NT2/D1 (cell line): ENCODE results near the gene SND1.

ENCODE experiments used
- YY1 ChIP-seq: IDR thresholded peaks from 2 replicates; pipeline ENCODE4 v1.6.1; 2011; ENCODE audit not compliant: insufficient read length, insufficient read depth
- ZNF274 ChIP-seq: IDR thresholded peaks from 2 replicates; pipeline ENCODE4 v1.6.1; 2011; ENCODE audit warnings: mild to moderate bottlenecking, low read depth, low read length

DNA sequence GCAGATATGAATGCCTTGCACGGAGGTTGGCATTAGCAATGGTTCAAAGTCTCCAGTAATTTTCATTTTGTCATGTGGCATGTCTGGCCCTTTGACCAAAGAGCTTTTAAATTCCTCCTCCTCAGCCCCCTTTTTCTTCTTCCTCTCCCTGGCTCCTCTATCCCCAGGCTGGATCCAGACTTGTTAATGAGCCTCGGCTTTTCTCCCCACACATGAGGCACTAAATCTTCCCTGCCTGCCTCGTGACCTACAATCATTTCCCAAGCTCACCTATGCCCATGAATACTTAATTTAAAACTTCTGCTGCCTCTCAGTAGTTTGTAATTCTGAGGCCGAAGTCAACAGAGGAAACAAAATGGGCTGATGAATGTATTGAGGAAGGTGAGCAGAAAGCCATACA, 402.5 kb downstream of the SND1 start:
- no peak for TF ChIP-seq ZNF274
- no peak for TF ChIP-seq YY1
